NCI-H345 (cell line): ENCODE measurements around the gene INPP4A.
A peak's percentile ranks its signal among the peaks of the same experiment; 100 is the strongest.
"Not testable (repeated sequence)": the region's sequence is repeated elsewhere in the genome, so short reads cannot be mapped to it uniquely, and the experiment has no call there.

ENCODE experiments used
- DNase-seq: peaks from one replicate; lab custom pipeline; 2025; lab: John Stamatoyannopoulos, UW

Gene INPP4A

GRCh38 chr2:98586551-98587140 lies 142.0 kb downstream of the INPP4A start:
- DNase-seq = no peak

GRCh38 chr2:98588880-98589431 lies 144.3 kb downstream of the INPP4A start:
- no peak for DNase-seq

- DNase-seq = no peak
These were observed 144.8 kb downstream of the INPP4A start for GRCh38 chr2:98589489-98589888.

GRCh38 chr2:98592565-98592964 lies 147.9 kb downstream of the INPP4A start:
- DNase-seq = no peak

- not testable (repeated sequence) for DNase-seq
These were observed 150.0 kb downstream of the INPP4A start for GRCh38 chr2:98594665-98595064.

- no peak for DNase-seq
These were observed 154.2 kb downstream of the INPP4A start for GRCh38 chr2:98598781-98599428.

- no peak for DNase-seq
These were observed 157.0 kb downstream of the INPP4A start for GRCh38 chr2:98601532-98602132.

- peak; percentile 68 for DNase-seq
These were observed 159.9 kb downstream of the INPP4A start for GRCh38 chr2:98604547-98604946.

- DNase-seq = no peak
These were observed 160.4 kb downstream of the INPP4A start for GRCh38 chr2:98605076-98605475.

- DNase-seq = no peak
These were observed 161.8 kb downstream of the INPP4A start for GRCh38 chr2:98606431-98606830.

GRCh38 chr2:98607104-98607503 lies 162.4 kb downstream of the INPP4A start:
- no peak for DNase-seq

GRCh38 chr2:98607741-98608115 lies 163.1 kb downstream of the INPP4A start:
- DNase-seq = no peak

GRCh38 chr2:98608116-98608961 lies 163.7 kb downstream of the INPP4A start, which contains the start of the genes COA5 and UNC50:
TSS of gene COA5 (minus strand) at chr2:98608512. CDS start at chr2:98608405, 107 bp downstream.
TSS of gene UNC50 (plus strand) at chr2:98608589. CDS start at chr2:98609760, 1,171 bp downstream.
- DNase-seq = peak; percentile 90

GRCh38 chr2:98608962-98609604 lies 164.4 kb downstream of the INPP4A start:
- DNase-seq = no peak

GRCh38 chr2:98614024-98614739 lies 169.5 kb downstream of the INPP4A start:
- no peak for DNase-seq

GRCh38 chr2:98615481-98615880 lies 170.8 kb downstream of the INPP4A start:
- DNase-seq = no peak

GRCh38 chr2:98617149-98617548 lies 172.5 kb downstream of the INPP4A start:
- no peak for DNase-seq

GRCh38 chr2:98623657-98624056 lies 179.0 kb downstream of the INPP4A start:
- no peak for DNase-seq

GRCh38 chr2:98632351-98632750 lies 187.7 kb downstream of the INPP4A start:
- no peak for DNase-seq

- no peak for DNase-seq
These were observed 189.9 kb downstream of the INPP4A start for GRCh38 chr2:98634406-98635092.
